Measurements from ENCODE around the gene LILRA6.
"Not testable (repeated sequence)": the region's sequence is repeated elsewhere in the genome, so short reads cannot be mapped to it uniquely, and the experiment has no call there.

LILRA6 gene

DNA sequence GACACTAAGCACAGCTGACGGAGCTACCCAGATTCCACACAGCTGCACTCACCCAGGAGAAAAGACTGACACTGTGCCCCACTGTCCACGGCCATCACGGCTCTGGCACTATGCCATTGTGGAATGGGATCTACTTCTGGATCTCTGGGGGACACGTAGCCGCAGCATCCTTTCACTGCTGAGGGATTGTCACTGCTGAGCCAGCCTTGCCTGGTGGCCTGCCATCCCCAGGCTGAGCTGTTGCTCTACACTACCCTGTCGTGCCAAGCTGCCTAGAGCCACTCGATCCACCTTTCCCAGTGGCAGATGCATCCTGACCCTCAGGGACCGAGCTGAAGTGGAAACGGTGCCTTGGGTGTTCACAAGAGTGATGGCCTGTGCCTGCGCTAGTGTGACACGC lies 19.5 kb upstream of the LILRA6 start:
- DNase-seq: peak; percentile 19

DNA sequence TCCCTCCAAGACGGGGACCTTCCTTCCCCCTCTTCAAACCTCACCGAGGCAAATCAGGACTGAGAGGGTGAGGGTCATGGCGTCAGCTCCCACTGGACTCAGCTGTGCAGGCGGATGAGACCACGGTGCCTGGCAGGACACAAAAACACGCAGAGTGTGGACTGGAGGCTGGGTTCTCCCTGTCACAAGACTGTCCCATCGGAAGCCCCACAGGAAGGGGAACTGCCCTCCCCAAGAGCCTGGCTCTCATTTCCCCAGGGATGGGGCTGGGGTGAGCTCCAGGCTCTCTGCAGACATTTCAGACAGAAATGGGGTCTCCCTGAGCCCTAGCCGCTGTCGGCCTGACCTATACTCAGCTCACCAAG lies 14.5 kb upstream of the LILRA6 start, which contains the start of gene LILRB5:
LILRB5 (minus strand) TSS at position 158 of the 365 bp plus-strand sequence; CDS start at position 78, 80 bp downstream.
- DNase-seq: no peak

DNA sequence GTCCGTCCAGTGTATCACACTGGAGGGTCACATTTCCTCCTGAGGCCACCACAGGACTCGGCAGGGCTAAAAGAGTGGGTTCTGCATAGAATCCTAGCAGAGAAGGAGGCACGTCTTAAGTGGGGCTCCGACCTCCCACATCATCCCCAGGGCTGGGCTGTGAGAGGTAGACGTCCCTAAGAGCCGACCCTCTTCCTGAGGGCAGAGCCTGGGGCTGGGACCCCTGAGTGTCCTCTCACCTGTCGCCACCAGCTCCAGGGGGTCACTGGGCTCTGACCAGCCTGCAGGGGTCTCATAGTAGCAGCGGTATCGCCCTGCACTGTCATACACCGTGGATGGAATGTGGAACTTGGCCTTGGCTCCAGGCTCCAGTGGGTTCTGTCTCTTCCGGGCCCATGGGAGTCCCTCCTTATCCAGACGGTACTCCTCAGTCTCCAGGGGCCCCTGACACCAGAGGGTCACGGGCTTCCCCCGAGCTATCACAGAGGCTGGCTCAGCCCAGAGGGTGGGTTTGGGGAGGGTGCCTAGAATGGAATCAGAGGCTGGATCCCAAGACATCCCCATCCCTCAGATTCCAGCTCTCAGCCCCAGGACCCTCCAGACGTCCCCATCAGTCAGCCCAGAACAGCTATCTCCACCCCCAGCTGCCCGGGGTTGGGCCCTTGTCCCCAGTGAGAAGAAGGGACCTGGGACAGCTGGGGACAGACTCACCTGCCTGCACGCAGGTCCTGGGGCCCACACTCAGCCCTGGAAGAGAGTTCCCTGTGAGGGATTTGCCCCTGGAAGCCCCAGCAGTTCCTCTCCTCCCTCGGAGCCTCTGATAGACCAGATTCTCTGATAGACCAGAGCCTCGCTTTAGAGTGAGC lies 13.9 kb upstream of the LILRA6 start:
- DNase-seq: peak; percentile 33

DNA sequence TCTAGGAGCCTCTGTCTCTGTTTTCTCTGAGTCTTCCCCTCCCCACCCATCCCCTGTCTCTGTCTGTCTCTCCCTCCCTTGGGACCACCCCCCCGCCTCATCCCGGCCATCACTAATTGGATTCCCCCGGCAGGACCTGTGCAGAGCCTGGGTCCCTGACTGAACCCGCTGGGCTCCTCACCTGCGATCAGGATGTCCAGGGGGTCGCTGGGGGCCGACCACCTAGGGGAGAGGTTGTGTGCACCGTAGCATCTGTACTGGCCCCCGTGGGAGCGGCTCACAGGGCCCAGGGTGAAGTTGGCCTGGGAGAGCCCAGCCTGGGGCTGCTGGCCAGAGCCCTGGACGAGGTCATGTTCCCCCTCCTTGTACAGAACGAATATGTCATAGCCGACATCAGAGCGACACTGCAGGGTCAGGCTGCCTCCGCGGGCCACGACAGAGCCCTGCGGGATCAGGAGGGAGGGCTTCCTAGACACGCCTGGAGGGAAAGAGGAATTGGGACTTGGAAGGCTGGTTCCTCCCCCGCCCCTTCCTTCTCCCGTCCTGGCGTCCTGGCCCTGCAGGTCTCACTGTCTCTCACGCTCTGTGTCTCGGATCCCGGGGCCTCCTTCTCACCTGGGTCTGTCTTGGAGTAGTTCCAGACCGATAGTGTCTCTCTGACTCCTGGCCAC lies 12.7 kb upstream of the LILRA6 start:
- no peak for DNase-seq

DNA sequence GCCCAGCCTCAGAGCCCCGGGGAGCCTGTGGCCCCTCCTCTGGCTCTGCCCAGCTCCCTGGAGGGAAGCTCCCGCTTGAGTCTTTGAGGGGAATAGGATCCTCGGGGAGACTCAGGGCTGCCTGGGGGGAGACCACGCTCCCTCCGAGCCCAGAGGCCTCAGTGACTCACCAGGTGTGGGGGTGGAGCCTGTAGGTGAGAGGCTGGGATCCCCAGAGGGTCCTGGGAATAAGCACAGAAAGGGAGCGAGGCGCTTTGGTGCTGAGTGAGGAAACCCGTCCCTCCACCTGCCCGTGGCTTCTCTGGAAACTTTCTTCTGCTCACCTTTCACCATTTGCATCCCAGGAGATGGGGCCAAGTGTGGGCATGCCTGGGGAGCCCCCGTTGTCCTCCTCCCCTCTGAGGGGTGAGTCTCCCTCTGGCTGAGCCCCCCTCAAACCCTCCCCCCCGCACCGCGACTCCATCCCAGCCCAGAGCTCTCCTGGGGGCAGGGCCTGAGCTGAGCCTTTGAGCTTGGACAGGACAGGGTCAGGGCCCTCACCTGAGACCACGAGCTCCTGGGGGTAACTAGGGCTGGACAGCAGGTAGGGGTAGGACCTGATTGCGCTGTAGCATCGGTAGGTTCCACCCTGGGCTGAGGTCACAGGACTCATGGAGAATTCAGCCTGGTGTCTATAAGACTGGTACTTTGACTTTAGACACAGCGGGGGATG lies 11.8 kb upstream of the LILRA6 start:
- no peak for DNase-seq

DNA sequence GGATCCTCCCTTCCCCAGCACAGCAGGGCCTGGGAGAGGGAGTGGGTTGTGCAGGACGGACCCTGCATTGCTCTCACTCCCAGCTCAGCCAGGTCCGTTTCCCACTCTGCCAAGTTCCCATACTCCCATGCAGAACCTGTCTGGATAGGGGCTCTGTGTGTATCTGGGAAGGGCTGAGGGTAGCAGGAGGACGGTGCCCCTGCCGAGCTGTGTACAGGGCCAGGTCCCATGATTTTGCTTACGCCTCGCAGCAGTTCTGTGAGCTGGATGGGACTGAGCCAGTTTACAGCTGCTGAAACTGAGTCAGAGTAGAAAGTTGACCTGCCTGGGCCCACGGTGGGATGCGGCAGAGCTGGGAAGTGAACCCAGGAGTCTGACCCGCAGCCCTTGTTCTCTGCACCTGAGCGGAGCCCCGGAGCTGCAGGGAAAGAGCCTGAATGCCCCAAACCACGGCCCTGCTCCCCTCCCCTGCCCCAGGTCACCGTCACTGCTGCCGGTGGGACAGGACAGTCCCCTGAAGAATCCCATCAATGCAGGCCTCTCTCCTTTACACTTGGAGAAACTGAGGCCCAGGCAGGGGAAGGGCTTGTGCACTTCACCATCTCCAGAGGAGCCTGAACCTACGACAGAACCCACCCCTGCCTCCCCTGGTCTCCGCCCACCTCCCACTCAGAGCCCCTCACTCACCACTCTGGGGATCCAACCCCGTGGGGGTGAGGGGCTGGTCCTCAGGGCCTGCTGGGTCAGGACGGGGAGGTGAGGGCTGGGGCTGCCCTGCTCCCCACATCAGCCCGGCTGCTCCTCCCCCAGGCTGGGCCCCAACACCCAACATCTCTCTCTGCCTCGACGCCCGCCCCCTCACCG lies 11.0 kb upstream of the LILRA6 start:
- no peak for DNase-seq

DNA sequence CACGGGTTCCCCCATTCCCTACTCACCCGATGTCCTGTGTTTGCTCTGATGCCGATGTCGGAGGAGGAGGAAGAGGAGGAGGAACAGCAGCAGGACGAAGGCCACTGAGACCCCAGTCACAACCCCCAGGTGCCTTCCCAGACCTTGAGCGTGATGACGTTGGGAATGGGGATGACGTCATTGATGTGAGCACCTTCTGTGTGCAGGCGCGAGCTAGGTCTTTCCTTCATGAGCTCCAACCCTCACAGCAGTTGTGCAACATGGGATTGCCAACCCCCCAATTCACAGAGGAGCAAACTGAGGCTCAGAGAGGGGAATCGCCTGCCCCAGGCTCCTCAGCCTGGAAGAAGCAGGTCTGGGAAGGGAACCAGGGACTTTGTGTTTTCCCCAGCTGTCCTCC lies 10.3 kb upstream of the LILRA6 start:
- DNase-seq: no peak

DNA sequence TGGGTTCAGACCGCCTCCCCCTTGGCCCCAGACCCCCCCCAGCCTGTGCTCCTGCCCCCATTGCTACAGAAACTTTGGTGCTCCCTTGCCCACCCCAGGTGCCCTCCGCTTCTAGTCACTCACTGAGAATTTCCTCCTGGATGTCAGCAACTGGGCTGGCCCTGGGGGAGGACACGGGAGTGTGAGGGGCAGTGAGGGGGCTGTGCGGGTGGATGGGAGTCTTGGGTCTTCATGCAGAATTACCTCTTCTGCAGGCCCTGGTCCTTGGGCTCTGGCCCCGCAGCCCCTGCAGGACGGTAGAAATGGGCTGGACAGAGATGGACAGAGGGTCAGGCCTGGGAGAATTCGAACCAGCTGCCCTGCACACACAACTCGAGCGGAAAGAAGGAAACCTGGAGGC lies 9.7 kb upstream of the LILRA6 start:
- DNase-seq: no peak

DNA sequence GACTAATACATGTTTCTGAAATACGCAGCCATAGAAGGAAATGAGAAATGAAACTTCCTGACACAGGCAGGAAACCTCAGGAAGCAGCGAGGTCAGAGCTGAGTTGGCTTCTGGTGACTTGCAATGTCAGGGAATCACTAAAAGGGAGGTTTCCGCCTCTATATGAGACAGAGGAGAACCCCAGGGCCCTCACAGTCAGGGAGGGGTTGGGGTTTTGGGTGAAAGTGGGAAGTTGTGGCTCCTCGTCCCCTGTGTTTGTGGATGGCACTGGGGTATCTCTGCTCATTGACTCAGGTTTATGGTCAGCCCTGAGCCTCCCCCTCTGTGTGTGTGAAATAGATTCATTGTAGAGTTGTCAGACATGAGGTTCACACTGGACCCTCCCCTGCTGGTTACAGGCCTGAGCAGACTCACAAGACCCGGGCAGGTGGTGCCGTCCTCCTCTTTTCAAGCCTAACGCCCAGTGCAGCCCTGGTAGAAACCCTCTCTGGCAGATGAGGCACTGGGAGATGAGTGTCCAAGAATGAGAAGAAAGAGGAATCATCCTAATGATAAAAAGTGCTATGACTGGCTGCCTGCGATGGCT lies 5.5 kb upstream of the LILRA6 start:
- no peak for DNase-seq

DNA sequence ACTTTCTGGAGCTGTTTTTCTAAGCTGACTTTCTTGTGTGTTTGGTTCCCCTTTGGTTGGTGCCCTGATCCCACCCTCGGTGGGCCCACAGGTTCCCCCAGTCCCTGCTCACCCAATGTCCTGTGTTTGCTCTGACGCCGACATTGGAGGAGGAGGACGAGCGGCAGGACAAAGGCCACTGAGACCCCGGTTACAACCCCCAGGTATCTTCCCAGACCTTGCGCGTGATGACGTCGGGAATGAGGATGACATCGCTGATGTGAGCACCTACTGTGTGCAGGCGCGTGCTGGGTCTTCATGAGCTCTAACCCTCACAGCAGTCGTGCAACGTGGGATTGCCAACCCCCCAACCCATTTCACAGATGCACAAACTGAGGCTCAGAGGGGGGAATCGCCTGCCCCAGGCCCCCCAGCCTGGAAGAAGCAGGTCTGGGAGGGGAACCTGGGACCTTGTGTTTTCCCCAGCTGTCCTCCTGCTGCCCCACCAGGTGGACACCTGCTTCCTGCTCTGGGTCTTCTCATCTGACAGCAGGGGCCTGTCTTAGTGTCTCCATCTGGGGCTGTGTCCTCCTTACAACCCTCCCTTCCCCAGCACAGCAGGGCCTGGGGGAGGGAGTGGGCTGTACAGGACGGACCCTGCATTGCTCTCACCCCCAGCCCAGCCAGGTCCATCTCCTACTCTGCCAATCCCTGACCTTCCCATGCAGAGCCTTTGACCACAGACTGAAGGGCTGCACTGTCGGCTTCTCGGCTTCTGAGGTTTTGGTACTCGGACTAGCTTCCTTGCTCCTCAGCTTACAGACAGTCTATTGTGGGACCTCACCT lies 4.7 kb upstream of the LILRA6 start:
- DNase-seq: no peak

DNA sequence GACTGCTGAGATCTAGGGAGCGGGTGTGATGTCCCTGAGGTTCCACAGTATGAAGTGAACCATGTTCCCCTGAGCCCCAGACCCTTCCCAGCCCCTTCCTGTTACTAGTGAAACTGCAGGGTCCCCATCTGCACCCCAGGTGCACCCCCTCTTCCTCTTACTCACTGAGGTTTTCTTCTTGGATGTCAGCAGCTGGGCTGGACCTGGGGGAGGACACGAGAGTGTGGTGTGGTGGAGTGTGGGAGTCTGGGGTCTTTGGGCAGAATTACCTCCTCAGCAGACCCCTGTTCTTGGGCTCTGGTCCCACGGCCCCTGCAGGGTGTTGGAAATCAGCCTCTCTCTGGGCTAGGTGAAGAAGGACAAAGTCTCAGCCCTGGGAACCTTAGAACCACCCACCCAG lies 3.3 kb upstream of the LILRA6 start:
- DNase-seq: no peak

DNA sequence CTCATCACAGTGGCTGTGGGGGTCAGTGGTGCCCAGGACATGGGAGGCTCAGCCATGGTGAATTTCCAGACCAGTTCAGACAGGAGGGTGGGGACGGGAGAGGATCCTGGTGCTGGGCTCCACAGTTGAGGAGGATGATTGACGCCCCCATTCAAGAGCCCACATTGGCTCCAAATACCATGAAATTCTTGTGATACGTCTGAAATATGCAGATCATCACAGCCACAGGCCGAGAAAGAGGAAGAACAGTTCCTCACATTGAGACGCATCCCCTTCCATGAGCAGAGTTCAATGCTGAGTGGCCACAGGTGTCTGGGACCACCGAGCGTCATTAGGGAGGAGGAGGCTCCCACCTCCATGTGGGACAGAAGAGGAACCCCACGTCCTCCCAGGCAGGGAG lies 1.2 kb upstream of the LILRA6 start:
- DNase-seq: not testable (repeated sequence)

DNA sequence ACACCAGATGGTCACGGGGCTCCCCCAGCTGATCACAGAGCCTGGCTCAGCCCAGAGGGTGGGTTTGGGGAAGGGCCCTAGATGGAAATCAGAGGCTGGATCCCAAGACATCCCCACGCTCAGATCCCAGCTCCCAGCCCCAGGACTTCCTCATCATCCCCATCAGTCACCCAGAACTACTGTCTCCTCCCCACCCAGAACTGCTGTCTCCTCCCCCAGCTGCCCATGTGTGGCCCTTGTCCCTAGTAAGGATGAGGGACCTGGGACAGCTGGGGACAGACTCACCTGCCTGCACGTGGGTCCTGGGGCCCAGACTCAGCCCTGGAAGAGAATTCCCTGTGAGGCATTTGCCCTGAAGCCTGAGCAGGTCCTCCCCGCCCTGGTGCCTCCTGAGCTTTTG lies 356 bp downstream of the LILRA6 start:
- not testable (repeated sequence) for DNase-seq

DNA sequence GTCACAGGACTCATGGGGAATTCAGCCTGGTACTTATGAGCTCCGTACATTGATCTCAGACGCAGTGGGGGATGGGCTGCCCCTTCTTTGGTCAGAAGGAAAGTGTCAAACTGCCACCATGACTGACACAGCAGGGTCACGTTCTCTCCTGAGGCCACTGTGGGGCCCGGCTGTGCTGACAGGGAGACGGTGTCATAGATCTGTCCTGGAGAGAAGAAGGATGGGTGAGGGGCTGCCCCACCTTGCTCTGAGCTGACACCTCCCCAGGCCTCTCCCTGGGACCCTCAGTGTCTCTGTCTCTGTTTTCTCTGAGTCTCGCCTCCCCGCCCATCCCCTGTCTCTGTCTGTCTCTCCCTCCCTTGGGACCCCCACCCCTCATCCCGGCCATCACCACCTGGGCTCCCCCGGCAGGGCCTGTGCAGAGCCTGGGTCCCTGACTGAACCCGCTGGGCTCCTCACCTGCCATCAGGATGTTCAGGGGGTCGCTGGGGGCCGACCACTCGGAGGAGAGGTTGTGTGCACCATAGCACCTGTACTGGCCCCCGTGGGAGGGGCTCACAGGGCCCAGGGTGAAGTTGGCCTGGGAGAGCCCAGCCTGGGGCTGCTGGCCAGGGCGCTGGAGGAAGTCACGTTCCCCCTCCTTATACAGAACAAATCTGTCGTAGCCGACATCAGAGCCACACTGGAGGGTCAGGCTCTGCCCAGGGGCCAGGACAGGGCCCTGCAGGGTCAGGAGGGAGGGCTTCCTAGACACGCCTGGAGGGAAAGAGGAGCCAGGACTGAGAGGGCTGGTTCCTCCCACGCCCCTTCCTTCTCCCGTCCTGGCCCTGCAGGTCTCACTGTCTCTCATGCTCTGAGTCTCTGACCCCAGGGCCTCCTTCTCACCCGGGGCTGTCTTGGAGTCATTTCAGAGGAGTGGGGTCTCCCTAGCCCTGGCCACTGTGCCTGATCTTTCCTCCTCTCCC lies 1.9 kb downstream of the LILRA6 start:
- DNase-seq: not testable (repeated sequence)

DNA sequence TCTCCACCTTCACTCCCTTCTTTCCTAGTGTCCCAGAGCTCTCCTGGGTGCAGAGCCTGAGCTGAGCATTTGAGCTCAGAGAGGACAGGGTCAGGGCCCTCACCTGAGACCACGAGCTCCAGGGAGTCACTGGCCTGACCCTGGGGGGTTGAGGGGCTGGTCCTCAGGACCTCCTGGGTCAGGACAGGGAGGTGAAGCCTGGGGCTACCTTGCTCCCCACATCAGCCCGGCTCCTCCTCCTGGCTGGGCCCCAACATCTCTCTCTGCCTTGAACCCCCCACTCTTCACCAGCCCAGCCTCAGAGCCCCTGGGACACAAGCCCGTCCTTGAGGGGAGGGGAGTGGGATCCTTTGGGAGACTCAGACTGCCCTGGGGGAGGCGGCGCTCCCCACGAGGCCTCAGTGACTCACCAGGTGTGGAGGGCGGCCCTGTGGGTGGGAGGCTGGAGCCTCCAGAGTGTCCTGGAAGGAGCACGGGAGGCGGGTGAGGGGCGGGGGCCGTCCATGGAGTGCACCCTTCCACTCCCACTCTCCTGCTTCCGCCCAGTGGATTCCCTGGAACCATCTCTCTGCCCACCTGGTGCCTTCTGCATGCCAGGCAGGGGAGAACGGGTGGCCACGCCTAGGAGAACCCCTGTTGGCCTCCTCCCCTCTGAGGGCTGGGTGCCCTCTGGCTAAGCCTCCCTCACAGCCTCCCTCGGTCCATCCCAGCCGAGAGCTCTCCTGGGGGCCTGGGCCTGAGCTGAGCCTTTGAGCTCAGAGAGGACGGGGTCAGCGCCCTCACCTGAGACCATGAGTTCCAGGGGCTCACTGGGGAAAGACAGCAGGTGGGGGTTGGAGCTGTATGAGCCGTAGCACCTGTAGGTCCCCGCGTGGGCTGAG lies 2.9 kb downstream of the LILRA6 start:
- not testable (repeated sequence) for DNase-seq

DNA sequence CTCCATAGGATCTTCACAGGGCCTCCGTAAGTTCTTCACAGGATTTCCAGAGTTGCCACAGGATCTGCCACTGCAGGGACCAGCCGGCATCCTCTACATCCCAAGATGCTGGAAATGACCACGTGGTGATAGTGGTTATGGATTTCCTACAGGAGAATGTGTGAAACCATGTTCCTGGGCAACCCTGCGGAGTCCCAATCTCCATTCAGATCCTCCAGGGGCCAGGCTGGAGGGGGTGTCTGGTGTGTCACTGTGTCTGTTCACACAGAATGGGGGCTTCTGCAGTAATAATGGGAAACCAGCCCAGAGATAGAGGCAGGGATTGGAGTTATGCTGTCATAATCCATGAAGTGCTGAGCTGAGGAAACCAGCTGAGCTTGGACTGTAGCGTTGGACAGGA lies 8.6 kb downstream of the LILRA6 start:
- DNase-seq: no peak

DNA sequence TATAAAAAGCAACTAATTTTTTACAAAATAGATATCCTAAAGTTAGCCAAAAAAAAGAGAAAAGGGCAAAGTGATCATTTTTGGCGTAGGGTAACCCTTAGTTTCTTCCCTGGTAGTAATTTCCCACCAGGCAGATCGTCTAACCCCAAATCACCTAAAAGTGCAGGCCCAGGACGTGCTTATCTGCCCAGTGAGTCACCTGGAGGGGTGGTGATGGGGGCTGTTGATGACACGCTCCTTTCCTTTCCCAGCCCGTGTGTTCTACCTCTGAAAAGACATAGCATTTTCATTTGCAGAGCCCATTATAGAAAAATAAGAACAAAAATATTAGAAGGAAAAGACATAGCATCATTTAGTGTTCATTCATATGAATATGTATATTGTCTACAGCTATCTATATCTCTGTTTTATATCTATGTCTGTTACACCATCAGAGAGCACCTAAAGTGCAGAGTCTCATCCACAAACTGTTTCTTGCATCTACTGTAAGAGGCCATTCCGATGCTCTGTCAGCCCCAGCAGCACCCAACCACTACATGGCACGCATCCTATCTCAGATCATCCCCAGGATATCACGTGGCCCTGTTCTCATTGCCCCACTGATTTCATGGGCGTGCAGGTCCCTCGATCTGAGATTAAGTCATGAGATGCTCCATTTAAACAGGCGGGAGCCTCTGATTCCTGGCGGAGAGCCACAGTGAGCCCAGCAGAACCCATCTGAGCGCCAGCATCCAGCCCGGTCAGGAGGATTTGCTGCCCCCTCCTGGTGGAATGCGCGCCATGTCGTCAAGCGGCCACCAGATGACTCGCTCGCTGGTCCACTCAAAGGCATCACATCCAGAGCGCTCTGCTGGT lies 11.3 kb downstream of the LILRA6 start:
- DNase-seq: peak; percentile 96

DNA sequence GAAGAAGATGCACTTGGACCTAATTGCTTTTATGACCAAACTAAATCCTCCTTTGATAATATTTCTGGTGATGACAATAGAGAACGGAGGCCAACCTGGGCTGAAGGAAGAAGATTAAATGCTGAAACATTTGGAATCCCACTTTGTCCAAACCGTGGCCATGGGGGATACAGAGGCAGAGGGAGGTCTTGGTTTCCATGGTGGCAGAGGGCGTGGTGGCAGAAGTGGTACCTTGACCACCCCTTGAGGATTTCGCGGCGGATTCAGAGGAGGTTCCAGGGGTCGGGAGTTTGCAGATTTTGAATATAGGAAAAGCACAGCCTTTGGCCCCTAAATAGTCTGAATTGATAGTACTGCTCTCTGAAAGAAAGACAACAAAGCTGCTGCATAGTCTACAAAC lies 12.6 kb downstream of the LILRA6 start:
- no peak for DNase-seq

Measured in activated CD8-positive, alpha-beta memory T cell treated with anti-CD3 and anti-CD28 coated beads for 24 hours (primary cell).